HG02852 (cell line): ENCODE measurements around the gene TSHZ3.

Experiments
- ATAC-seq: cut with Tn5 transposase; IDR thresholded peaks from one replicate; pipeline ENCODE4 v1.9.1; 2021; ENCODE audit warnings: mild to moderate bottlenecking, moderate library complexity; ENCODE audit not compliant: unreplicated experiment

Gene TSHZ3

DNA sequence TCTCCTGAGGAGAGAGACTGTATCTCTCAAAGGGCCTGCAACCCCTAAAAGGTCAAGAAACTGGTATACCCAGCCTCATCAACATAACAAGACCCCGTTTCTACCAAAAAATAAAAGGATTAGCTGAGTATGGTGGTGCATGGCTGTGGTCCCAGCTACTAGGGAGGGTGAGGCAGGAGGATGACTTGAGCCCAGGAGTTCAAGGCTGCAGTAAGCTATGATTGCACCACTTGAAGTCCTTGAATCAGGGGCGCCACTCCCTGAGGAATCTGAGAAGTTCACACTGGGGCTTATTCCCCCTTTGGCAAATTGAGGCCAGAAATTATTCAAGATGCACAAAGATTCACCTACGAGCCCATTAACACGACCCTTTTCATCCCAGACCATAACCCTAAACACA is 83.0 kb downstream of the TSHZ3 start:
- ATAC-seq, result no peak

DNA sequence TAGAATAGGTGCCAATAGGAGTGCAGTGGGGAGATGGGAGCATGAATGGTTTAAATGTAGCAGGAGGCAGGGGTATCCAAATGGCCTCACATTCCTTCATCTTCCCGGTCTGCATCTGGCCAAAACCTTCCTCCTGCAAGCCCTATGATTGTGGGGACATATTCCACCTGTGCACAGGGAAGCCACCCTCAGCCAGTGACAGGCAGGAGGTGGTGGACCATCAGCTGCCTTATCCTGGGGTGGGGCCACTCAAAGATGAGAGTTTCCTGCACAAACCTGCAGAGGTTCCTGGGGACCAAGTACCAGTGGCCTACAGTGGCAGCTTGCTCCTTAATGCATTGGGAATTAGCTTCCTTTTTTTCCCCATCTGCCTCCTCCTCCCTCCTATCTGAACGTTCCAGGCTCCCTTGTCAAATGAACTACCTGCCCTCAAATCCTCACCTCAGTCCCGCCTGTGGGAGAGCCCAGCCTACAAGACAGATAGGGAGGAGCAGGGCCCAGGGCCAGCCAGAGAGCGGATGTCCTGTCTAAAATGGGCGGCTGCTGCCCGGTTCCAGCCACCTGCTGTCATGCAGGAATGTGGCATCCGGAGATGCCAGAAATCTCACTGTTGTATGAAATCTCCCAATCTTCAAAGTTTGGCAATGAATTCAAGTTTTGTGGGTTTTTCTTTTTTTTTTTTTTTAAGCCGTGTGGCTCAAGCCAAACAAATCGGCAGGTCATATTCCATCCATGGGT is 85.0 kb downstream of the TSHZ3 start:
- ATAC-seq, result no peak

DNA sequence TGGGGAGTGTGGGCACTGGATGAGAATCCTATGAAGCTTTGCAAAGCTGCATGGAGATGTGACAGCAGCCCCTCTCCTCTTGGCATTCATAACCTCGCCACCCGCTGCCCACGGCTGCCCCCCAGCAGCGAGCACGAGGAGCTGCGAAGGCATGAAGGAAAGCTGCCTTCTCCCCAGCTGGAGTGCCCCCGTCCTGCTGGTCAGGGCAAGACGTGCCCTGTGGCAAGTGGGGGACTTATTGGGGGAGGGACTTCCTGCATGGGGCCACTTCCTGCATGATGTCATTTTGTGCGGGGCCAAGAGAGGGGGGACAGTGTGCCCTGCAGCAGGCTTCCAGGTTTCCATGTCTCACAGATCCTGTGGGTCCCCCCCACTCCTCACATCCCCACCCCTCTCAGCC is 85.9 kb downstream of the TSHZ3 start:
- ATAC-seq, result no peak

DNA sequence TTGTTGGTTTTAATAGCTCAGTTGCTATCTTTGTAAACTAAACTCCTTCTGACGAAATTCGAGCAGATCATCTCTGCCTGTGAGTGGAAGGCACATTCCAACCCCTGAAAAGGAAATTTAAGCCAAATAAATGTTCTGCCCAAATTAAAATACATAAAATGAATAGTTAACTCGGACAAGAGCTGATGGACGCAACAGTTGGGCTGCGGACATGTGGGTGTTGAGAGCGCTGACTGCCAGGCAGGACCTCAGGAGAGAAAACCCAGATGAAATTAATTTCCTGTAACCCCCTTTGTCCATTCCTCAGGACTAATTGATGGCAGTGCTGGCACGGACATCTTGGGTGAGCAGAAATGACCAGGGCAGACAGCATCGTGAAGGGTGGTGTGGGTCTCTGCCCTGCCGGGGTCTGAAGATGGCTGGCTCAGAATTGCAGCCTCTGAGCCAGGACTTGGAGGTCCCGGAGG is 86.5 kb downstream of the TSHZ3 start:
- no peak for ATAC-seq

DNA sequence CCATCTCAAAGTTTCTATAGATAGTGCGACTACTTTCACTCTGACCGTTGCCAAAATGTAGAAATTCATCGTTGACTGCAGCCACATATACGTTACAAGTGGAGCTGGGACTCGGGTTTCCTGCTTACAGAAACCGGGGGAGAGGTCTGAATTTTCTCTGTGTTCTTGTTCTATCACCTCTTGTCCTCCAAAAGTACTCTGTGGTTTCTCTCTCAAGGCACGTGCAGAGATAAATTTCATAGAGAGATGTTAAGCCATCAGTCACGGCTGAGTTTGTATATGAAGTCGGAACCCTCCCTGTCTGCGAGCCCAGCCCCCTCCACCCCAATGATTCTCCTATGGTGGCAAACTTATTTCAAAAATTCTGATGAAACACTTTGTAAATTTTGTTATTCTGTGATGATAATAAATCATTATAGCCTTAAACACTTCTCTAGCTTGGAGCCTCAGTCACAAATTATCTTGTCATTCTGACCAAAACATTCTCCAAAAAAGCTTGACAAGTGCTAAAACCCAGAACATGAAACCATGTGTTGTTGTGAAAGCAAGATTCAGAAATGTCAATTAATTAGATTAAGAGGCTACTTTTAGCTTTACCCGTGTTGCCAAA is 87.5 kb downstream of the TSHZ3 start:
- no peak for ATAC-seq

DNA sequence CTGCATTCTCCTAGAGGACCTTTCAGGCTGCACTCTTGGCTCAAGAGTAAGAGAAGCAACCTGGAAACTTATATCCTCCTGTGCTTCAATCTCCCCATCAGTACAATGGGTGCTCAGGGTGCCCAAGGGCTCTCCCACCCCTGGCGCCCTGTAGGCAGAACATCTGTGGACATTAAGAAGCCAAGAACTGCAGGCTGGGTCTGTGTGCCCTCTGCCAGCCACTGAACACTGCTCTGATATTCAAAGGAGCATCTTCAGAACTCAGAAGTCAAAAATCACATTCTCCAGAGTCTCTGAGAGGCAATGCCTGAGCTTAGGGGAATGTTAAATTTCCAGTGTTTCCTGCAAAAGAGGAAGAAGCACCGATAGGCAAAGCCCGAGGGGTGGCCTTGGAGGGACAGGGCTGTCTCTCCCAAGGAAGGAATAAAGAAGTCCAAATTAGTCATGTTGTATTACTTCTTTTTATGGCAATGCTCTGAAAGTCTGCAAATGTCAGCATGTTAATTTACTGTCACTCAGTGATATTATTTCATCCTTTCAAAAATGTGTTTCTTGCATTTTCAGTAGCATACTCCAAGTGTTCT is 88.1 kb downstream of the TSHZ3 start:
- ATAC-seq, result no peak

DNA sequence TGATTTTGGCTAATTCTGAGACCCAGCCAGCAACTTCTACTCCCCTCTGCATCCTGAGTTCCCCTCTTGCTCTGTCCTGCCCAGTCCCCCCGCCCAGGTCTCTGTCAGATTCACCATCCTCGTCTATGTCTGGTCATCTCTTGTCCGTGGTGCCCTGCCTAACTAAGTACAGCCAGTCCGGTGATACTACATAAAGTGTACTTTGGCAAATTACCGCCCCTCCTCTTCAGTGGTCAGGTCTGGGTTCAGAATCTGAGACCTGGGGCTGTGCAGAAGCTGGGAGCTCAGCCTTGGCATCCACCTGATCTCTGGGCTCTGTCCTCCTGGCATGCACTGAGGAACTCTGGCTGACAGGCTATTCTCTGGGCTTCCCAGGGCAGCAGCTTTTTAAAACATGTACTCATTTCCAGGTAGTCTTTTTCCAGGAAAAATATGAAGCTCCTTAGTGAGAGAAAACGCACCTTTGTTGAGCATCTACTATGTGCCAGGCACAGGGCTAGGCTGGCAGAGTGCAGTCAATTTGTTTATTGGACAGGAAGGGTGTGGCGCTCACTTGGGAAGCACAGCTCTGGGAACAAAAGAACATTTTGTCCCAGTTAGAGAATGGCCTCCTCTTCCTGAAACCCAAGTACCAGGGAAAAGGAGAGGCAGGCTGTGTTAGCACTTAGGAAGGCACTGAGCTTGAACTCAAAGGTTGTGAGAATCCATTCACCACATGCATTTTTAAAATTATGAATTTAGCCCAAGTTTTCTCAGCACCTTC is 88.9 kb downstream of the TSHZ3 start:
- no peak for ATAC-seq

DNA sequence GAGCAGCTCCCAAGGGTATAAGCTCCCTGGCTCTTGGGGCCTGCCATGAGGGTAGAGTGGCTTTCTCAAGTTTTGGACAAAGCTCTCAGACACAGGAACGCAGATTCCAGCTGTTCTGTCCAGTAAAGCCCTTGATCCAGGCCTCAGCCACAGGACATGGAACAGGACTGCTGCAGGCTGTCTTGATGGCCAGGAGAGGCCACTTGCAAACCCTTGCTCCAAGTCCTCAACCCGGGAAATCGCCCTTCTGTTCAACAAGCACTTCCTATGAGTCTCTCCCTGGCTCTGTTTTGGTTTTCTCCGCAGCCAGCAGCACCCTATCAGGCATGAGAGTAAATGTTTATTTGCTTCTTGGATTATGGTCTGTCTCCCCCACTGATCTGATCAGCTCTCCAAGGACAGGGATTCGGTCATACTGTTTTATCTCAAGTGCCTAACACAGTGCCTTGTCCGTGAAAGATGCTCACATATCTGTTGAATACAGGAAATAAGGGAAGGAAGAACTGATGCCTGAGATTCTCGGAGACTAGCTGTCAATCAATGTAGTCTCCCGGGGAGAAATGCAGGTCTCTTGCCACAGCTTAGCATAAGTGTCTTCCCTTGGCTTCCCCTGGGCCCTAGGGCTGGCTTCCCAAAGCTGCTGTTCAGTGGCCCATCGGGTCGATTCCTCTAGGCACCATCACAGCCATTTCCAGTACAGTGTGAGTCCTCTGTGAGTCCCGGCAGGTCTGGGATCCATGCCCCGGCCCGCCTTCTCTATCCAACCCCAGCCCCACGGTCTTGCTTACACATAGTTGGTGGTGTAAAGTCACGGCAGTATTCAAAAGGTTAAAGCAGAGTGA is 90.8 kb downstream of the TSHZ3 start:
- ATAC-seq, result no peak

DNA sequence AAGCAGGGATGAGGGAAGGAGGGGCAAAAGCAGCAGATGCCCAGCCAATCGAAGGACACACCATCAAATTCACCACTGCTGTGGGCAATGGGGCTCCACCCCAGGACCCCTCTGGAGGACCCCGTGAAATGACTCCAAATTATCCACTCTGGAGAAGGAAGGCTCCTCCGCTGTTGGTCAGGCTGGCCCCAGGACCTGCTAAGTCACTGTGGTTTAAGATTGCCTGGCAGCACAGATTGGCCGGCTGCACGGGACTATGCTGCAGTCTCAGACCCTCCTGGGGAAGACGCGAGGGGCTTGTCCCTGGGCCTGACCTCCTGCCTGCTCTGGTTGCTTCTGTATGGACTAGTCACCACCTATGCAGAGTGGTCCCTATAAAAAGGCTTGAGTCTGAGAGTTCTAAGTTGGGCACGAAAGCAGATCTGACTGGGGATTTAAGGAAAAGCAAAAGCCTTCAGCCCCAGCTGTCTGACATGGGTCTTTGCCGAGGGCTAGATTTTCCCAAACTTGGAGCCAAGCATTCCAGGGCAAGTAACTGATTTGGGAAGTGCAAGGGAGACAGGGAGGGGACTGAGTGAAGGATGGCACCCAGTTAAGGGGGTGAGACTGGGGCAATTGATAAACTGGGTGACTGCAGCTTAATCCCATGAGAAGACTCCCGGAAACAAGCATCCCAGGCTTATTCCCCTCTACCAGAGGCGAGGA is 91.7 kb downstream of the TSHZ3 start:
- ATAC-seq, result no peak

DNA sequence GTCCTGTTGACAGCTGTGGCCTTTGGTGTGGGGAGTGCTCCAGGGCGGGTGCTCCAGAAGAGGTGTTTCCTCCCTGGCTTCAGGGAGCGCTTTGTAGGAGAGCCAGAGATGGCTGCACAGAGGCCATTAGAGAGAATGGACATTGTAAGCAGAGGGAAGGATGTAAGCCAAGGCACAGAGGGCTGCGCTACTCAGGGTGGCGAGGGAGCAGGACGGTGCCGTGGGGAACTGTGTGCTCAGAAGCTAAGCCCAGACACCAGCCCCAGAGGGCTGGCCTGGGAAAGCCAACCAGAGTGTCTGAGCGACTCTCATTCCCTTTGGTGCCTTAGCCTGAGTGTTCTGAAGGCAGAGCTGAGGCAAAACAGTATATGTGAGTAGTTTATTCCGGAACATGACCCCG is 92.2 kb downstream of the TSHZ3 start:
- ATAC-seq, result no peak

DNA sequence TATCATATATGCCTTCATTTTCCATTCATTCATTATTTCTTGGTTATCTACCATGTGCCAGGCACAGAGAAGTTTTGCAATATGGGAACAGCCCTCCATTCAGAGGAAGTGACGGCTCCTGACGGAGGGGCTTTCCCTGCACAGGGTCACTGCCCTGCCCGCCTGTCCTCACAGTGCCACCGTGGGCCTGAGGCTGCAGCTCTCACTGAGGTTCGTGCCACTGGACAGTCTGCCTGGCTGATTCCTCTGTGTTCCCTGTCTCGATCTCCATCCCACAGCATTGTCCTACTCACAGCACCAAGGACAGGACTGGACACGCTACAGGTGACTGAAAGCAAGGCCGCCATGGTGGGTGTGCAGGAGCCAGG is 92.7 kb downstream of the TSHZ3 start:
- no peak for ATAC-seq

DNA sequence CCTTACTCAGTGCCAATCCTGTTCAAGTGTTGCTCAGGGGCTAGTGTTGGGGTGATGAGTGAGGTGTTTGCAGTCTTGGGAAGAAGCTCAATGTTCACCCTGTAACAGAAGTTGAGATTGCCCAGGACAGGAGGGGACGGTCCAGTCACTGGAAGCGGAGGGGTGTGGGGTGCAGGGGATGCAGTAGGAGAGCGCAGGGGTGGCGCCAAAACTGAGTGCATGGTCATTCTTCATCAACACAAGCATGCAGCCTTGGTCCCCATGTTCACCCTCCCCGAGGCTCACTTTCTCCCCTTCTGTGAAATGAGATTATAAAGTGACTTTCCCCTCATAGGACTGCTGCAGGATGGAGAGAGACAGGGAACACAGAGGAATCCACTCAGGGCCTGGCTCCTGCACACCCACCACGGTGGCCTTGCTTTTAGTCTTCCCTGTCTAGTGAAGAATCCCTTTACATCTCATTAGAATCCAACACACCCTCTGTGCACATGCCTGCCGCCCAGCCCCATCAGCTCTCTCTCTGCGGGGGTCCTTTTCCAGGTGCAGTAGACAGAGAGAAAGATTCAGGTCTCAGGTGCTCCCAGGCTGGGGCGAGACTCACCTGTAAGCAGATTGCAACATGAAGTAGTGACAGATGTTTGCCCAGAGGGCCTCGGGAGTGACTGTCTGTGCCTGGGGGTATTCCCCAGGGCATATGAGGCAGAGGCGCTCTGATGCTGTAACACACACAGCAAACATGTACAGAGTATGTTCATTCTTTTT is 93.2 kb downstream of the TSHZ3 start:
- ATAC-seq, result no peak

DNA sequence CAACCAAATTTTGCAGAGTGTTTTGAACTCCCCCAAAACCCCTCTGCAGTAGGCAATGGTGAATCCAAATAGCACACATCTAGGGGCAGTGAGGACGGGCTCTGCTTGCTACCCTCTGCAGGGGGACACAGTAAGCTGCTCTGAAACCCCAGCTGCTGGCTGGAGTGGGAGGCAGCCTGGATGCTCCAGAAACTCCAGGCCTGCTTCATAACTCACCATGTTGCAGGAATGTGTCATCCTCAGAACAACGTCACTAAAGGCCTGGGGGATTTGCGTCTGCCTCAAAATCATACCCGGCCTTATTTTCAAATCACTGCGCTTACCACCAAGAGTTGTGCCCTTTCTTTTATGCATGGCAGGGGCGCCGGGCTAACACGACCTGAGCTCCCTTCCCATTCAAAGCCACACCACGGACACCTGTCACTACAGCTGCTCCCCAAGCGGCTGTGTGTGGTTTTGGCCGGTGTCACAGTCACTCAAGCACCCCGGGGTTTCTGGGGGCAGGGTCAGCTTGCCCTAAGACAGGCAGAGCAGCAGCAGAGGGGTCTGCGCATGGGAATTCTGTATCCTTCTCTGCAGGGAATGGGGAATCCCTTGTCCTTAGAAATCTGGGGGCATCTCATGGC is 93.9 kb downstream of the TSHZ3 start:
- ATAC-seq, result no peak

DNA sequence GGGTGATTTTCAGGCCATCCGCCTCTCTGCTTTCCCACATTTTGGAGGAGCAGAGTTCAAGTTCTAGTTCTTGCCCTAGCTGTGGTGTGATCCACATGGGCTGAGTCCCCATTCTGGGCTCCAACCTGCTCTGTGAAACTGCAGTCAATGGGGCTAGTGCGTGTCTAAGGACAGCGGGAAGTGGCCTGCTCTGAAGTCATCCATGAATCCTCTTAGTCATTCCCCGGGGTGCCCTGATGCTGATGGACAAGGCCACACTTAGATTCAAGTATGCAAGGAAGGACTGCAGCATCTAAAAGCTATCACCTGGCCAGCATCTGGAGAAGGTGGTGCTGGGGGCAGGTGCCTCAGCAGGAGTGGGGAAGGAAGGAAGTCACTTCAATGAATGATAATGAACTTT is 94.6 kb downstream of the TSHZ3 start:
- ATAC-seq, result no peak

DNA sequence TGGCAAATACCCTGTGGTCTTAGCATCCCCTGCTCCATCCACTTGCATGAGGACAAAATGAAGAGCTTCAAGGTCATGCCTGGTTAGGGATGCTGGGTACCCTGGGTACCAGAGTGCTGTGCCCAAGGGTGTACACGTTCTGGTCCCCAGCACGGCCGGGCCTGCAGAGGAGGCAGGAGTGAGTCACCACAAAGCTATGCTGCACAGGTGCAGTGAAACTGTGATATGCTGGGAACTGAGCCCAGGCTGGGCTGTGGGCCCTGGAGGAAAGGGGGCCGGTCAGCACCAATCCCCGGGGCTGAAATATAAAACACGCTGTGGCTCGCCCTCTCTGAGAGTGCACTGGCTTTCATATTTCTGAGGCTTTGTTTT is 95.1 kb downstream of the TSHZ3 start:
- ATAC-seq, result no peak

DNA sequence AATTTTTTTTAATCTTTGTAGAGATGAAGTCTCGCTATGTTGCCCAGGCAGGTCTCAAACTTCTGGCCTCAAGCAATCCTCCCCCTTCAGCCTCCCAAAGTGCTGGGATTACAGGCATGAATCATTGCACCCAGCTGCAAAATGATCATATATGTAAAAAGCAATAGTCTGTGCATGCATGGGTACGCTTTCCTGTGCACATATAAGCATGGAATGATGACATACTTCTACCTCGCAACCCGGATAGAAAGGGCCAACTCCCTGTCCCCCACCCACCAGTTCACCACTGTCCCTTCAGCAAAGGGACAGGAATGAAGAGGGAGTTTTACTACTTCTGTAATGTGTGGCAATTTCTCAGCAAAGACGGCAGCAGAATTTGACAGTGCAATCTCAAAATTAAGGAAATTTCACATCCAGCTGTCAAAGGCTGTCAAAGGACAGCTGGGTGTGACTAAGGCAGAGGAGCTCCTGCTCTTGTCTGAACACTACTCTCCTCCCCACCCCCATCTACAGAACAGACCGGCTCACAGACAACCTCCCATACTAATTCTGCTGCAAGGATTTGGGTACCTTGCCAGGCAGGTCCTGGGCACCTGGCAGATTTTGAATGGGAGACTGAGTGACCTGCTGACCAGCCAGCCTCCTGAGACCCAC is 95.6 kb downstream of the TSHZ3 start:
- ATAC-seq, result no peak

DNA sequence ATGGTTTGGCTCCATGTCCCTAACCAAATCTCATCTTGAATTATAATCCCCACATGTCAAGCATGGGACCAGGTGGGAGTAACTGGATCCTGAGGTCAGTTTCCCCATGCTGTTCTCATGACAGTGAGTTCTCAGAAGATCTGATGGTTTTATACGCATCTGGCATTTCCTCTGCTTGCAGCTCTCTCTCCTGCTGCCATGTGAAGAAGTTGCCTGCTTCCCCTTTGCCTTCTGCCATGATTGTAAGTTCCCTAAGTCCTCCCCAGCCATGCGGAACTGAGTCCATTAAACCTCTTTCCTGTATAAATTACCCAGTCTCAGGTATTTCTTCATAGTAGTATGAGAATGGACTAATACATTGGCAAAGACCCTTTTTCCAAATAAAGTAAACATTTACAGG is 96.8 kb downstream of the TSHZ3 start:
- ATAC-seq, result no peak

DNA sequence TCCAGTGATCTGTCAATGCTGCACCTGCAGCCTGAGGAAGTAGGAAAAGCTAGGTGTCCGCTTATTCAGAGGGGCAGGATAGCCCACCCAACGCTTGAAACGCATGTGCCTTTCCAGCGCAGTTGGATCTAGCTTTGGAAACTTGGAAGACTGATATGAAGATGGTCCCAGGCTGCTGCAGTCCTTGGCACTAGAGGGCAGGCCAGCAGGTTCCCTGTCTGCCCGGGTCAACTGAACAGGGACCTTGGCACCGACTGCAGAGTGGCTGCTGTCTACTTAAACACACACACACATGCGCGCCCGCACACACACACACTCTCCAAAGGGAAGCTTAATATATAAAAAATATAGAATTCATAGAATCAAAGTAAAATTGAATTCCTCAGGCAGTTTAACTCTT is 100.0 kb downstream of the TSHZ3 start:
- no peak for ATAC-seq

DNA sequence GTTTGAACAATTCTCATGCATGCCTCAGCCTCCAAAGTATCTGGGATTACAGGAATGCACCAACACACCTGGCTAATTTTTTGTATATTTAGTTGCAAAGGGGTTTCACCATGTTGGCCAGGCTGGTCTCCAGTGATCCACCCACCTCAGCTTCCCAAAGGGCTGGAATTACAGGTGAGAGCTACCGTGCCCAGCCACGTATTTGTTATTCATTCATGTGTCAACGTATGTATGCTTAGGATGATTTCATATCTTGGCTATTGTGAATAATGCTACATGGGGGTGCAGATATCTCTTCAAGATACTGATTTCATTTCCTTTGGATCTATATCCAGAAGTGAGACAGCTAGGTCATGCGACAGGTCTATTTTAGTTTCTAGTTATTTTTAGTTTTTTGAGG is 113.4 kb downstream of the TSHZ3 start:
- ATAC-seq, result no peak
